Endothelial cell (in vitro differentiated cells): ENCODE data around the gene PLA2G5. TPM values are rescaled to one million over a fixed set of nuclear protein-coding genes. Genes with fewer than 3 reads are reported as not detected.

Source experiments
- DNase-seq: peaks from one replicate; pipeline ENCODE4 v3.0.0; 2021; ENCODE audit warnings: low spot score
- H3K27ac Mint-ChIP-seq: one replicate; pipeline ENCODE4 v1.8.0; 2021; ENCODE audit warnings: mixed read lengths, inconsistent platforms; ENCODE audit not compliant: unreplicated experiment
- H3K27me3 Mint-ChIP-seq: one replicate; pipeline ENCODE4 v1.8.0; 2021; ENCODE audit warnings: mild to moderate bottlenecking, moderate library complexity, mixed read lengths, inconsistent platforms; ENCODE audit not compliant: unreplicated experiment
- H3K36me3 Mint-ChIP-seq: one replicate; pipeline ENCODE4 v1.8.0; 2021; ENCODE audit warnings: mild to moderate bottlenecking, low read depth, mixed read lengths, inconsistent platforms; ENCODE audit not compliant: unreplicated experiment
- H3K4me1 Mint-ChIP-seq: one replicate; pipeline ENCODE4 v1.8.0; 2021; ENCODE audit warnings: mild to moderate bottlenecking, mixed read lengths, inconsistent platforms; ENCODE audit not compliant: unreplicated experiment
- H3K4me3 Mint-ChIP-seq: one replicate; pipeline ENCODE4 v1.8.0; 2021; ENCODE audit warnings: mild to moderate bottlenecking, mixed read lengths, inconsistent platforms; ENCODE audit not compliant: unreplicated experiment
- H3K9me3 Mint-ChIP-seq: one replicate; pipeline ENCODE4 v1.8.0; 2021; ENCODE audit warnings: mixed read lengths, inconsistent platforms; ENCODE audit not compliant: unreplicated experiment
- CTCF ChIP-seq: fragments of 200-600 bp; sonication (generic); IDR thresholded peaks from one replicate; pipeline ENCODE4 v1.5.0; 2021; ENCODE audit warnings: antibody characterized with exemption; ENCODE audit not compliant: unreplicated experiment
- total RNA-seq: library from RNA; stranded (reverse); fragmentation: NEBNext Ultra II Directional; extraction: Animal tissue kit (Norgen Biotek cat#: 25700); gene quantifications from one replicate; pipeline ENCODE4 v1.2.1, GENCODE V29; 2021; ENCODE audit not compliant: unreplicated experiment

PLA2G5 gene
- total RNA-seq, 1 donor from 2014 or later = 0.77 TPM

DNA sequence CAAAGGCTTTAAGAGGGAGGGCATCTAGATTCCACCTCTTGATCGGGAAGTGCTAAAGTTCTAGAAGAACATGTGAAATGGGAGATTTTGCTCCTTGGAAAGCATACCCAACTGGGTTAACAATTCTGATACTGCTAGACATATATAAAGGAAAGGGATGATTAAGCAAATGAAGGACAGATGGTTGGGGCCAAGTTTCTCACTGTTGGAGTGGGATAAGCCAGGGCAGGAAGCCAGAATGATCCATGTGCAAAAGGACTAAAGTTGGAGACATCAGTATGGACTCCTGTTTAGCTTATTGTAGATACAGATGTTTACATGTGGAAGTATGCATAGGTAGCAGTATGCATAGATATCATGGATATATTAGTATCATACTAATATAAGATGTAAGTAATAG lies 16.8 kb downstream of the PLA2G5 start:
- H3K27ac Mint-ChIP-seq = no peak overlapping the region
- no peaks in the 10 kb centered on the region for H3K4me1 Mint-ChIP-seq
- H3K36me3 Mint-ChIP-seq = no peaks in the 10 kb centered on the region
- H3K27me3 Mint-ChIP-seq = no peaks in the 10 kb centered on the region
- no peaks in the 10 kb centered on the region for H3K9me3 Mint-ChIP-seq
- TF ChIP-seq CTCF = no peak
- H3K4me3 Mint-ChIP-seq = no peak overlapping the region
- DNase-seq = no peak

GRCh38 chr1:20087668-20088067 lies 17.7 kb downstream of the PLA2G5 start:
- no peaks in the 10 kb centered on the region for H3K4me1 Mint-ChIP-seq
- DNase-seq = no peak

DNA sequence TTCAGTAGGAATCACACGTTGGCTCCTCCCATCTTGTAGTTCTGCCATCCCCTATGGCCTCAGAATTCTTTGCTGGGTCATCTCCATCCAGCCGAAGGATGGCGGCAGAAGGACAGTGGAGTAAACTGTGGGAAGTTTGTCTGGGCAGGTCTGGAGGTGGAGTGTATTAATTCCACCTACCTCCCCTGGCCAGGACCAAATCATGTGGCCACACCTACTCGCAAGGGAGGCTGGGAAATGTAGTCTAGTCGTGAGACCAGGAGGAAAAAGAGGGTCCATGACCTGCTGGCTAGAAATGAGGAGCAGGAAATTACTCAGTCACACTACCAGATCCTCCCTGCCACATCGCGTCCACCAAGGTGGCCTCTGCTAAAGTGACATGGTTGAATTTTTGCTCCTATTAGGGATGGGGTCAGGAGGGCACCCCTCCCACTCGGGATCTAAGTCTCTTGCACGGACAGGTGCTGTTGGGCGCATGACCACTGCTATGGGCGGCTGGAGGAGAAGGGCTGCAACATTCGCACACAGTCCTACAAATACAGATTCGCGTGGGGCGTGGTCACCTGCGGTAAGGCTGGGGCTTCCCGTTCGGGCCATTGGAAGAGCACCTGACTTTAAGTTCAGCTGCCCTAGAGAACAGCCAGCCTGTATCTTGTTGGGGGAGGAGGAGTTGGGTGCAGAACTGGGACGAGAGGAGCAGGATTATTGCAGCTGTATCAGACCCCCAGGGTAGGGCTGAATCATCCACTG lies 19.5 kb downstream of the PLA2G5 start:
- H3K36me3 Mint-ChIP-seq = peaks cover 10% of the 10 kb centered on the region
- TF ChIP-seq CTCF = no peak
- no peaks in the 10 kb centered on the region for H3K4me1 Mint-ChIP-seq
- H3K4me3 Mint-ChIP-seq = no peak overlapping the region
- no peak overlapping the region for H3K27ac Mint-ChIP-seq
- no peak for DNase-seq
- peaks cover 6% of the 10 kb centered on the region for H3K9me3 Mint-ChIP-seq
- H3K27me3 Mint-ChIP-seq = no peaks in the 10 kb centered on the region

More at GRCh38 chr1:20087668-20088067, 17.7 kb downstream of the PLA2G5 start:
- no peak overlapping the region for H3K27ac Mint-ChIP-seq
- H3K9me3 Mint-ChIP-seq = no peaks in the 10 kb centered on the region
- H3K4me3 Mint-ChIP-seq = no peak overlapping the region
- no peaks in the 10 kb centered on the region for H3K27me3 Mint-ChIP-seq
- no peaks in the 10 kb centered on the region for H3K36me3 Mint-ChIP-seq
- TF ChIP-seq CTCF = peak; percentile 29

DNA sequence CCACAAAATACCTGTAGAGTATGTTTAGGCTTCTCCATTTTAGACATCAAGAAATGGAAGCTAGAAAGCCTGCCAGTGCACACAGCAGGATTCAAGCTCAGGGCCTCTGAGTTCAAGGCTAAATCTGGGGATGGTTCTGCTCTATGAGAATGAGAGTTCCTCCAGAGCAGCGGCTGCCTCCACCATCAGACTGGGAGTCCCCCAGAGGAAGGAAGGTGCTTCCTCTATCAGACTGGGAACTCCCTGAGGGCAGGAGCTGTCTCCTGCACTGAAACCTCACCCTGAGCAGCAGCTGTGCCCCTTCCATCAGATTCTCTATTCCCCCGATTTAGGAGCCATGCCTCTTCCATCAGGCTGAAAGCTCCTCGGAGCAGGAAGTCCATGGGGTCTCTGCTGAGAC lies 20.1 kb downstream of the PLA2G5 start:
- peaks cover 10% of the 10 kb centered on the region for H3K36me3 Mint-ChIP-seq
- H3K9me3 Mint-ChIP-seq = peaks cover 6% of the 10 kb centered on the region
- no peaks in the 10 kb centered on the region for H3K27me3 Mint-ChIP-seq
- DNase-seq = no peak
- no peak overlapping the region for H3K4me3 Mint-ChIP-seq
- H3K27ac Mint-ChIP-seq = no peak overlapping the region
- no peak for TF ChIP-seq CTCF
- H3K4me1 Mint-ChIP-seq = no peaks in the 10 kb centered on the region

- Mint-ChIP-seq H3K27ac (no peak overlapping the region), H3K4me1 (no peaks in the 10 kb centered on the region), H3K36me3 (peaks cover 10% of the 10 kb centered on the region), H3K27me3 (no peaks in the 10 kb centered on the region), H3K4me3 (no peak overlapping the region), H3K9me3 (peaks cover 6% of the 10 kb centered on the region)
- no peak for DNase-seq
- TF ChIP-seq CTCF = no peak
These were observed 20.6 kb downstream of the PLA2G5 start for GRCh38 chr1:20090641-20091040.
